ENCODE results near the gene IGLL1.

- TF ChIP-seq CTCF (IDR thresholded peaks at IDR 0.05; ENCODE audit: poor library complexity, severe bottlenecking) (no peak), REST (IDR thresholded peaks at IDR 0.05; ENCODE audit: borderline replicate concordance) (no peak)
Observed at GRCh38 chr22:23525510-23525909, 54.6 kb downstream of the IGLL1 start.
